Smooth muscle cell (in vitro differentiated cells): ENCODE measurements around the gene FSTL1. TPM values are rescaled to one million over a fixed set of nuclear protein-coding genes. Genes with fewer than 3 reads are reported as not detected.

Experiments
- DNase-seq: peaks from one replicate; lab custom pipeline; 2025; ENCODE audit not compliant: unreplicated experiment; lab: John Stamatoyannopoulos, UW
- H2AFZ ChIP-seq: fragments of 200-600 bp; sonication (generic); 2 replicates; pipeline ENCODE4 v1.6.0; 2016; ENCODE audit warnings: antibody characterized with exemption, low read depth, mild to moderate bottlenecking
- H3F3A ChIP-seq: fragments of 200-600 bp; sonication (generic); 2 replicates; pipeline ENCODE4 v1.6.0; 2017; ENCODE audit warnings: antibody characterized with exemption, low read depth
- H3K27ac ChIP-seq: fragments of 200-600 bp; sonication (generic); 2 replicates; pipeline ENCODE4 v1.5.1; 2016; ENCODE audit warnings: low read depth, mild to moderate bottlenecking
- H3K27me3 ChIP-seq: fragments of 200-600 bp; sonication (generic); 2 replicates; pipeline ENCODE4 v1.6.1; 2016; ENCODE audit warnings: low read depth, mild to moderate bottlenecking
- H3K36me3 ChIP-seq: fragments of 200-600 bp; sonication (generic); 2 replicates; pipeline ENCODE4 v1.5.1; 2016; ENCODE audit warnings: low read depth
- H3K4me1 ChIP-seq: fragments of 200-600 bp; sonication (generic); 2 replicates; pipeline ENCODE4 v1.5.1; 2016; ENCODE audit warnings: low read depth
- H3K4me2 ChIP-seq: fragments of 200-600 bp; sonication (generic); 2 replicates; pipeline ENCODE4 v1.6.0; 2016; ENCODE audit warnings: mild to moderate bottlenecking
- H3K4me3 ChIP-seq: fragments of 200-600 bp; sonication (generic); 2 replicates; pipeline ENCODE4 v1.5.1; 2016; ENCODE audit warnings: mild to moderate bottlenecking
- H3K79me2 ChIP-seq: fragments of 200-600 bp; sonication (generic); 2 replicates; pipeline ENCODE4 v1.6.0; 2016; ENCODE audit warnings: low read depth, mild to moderate bottlenecking
- H3K9ac ChIP-seq: fragments of 200-600 bp; sonication (generic); 2 replicates; pipeline ENCODE4 v1.6.0; 2016; ENCODE audit warnings: low read depth
- H3K9me3 ChIP-seq: fragments of 200-600 bp; sonication (generic); replicated peaks from 2 replicates; pipeline ENCODE4 v1.5.1; 2016; ENCODE audit warnings: low read depth
- H4K20me1 ChIP-seq: fragments of 200-600 bp; sonication (generic); 2 replicates; pipeline ENCODE4 v1.6.0; 2016; ENCODE audit warnings: low read depth
- WGBS: methylation state at CpG from one replicate; pipeline ENCODE4 v1.1.7; 2016; ENCODE audit warnings: low lambda C conversion rate; 5-methylcytosine and 5-hydroxymethylcytosine counted together
- polyA plus RNA-seq: library from polyadenylated mRNA; unstranded; fragments of >200 nt; fragmentation: Nextera tagmentation; extraction: Ambion mirVana; gene quantifications from 2 replicates; pipeline ENCODE4 v1.2.1, GENCODE V29; 2016
- total RNA-seq: library from RNA; depleted of rRNA; stranded (reverse); fragments of >200 nt; gene quantifications from 2 replicates; pipeline ENCODE4 v1.2.3, GENCODE V29; 2014
- TF ChIP-seq, protein P1 (sequence below): fragments of 200-600 bp; sonication (generic); IDR thresholded peaks from 2 replicates; pipeline ENCODE4 v1.5.1; 2017; ENCODE audit warnings: borderline replicate concordance, mild to moderate bottlenecking, antibody characterized with exemption; ENCODE audit not compliant: insufficient read depth, poor library complexity, severe bottlenecking

The FSTL1 gene
- total and polyA plus RNA-seq, 2 experiments from 2014 or later, result 562 to 630 TPM

DNA sequence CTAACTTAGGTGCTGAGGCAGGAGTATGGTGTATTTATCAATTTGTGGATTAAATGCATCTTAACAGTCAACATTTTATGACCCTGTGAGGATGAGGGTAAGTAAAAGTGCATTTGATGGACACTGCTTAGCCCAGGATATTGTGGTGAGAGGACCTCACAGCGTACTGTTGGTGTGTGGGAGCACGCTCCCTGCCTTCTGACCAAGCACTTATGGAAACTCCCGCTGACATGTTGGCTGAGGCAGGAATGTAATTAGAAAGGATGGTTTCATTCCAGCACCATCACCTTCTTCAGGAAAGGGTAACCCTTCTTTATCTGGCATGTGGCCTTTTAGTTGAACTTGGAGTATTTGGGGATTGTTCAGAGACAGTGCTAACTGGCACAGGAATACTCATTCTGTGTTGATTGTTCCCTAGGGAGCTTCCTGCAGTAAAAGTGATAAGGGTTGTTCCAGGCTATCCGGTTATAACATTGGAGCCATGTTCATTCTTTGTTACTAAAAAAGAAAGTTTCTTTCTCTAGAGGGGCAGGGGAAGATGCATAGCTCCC, 11.7 kb upstream of the FSTL1 start:
- TF ChIP-seq, protein P1, sequence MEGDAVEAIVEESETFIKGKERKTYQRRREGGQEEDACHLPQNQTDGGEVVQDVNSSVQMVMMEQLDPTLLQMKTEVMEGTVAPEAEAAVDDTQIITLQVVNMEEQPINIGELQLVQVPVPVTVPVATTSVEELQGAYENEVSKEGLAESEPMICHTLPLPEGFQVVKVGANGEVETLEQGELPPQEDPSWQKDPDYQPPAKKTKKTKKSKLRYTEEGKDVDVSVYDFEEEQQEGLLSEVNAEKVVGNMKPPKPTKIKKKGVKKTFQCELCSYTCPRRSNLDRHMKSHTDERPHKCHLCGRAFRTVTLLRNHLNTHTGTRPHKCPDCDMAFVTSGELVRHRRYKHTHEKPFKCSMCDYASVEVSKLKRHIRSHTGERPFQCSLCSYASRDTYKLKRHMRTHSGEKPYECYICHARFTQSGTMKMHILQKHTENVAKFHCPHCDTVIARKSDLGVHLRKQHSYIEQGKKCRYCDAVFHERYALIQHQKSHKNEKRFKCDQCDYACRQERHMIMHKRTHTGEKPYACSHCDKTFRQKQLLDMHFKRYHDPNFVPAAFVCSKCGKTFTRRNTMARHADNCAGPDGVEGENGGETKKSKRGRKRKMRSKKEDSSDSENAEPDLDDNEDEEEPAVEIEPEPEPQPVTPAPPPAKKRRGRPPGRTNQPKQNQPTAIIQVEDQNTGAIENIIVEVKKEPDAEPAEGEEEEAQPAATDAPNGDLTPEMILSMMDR, result no peak
- 78% methylated on average over 4 of the region's 4 CpGs for WGBS

DNA sequence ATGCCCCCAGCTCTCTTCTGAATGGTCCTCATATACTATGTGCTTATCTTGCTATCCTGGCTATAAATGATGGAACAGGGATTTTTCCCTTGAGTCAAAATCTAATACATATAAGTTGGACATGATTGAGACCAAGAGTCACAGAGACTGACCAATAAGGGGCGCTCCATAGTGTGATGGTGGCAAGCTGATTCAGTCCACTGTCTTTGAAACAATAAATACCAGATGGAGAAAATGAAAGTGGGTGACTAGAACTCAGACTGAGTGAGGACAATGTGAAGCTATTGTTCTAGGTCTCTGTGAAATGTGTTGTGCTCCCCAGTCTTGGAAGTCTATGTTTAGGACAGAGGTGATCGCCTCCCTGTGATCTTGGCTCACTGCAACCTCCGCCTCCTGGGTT, 10.6 kb upstream of the FSTL1 start:
- Histone ChIP-seq H3K4me2 (peak overlapping the region; percentile 4), H3K27me3 (no peaks in the 10 kb centered on the region), H3K36me3 (no peaks in the 10 kb centered on the region), H3K4me1 (peaks cover 7% of the 10 kb centered on the region), H2AFZ (peak overlapping the region; percentile 30), H3K27ac (no peak overlapping the region), H3K79me2 (no peaks in the 10 kb centered on the region), H3K9ac (no peak overlapping the region), H4K20me1 (no peaks in the 10 kb centered on the region), H3K9me3 (no peaks in the 10 kb centered on the region), H3K4me3 (no peak overlapping the region), H3F3A (no peaks in the 10 kb centered on the region)
- TF ChIP-seq, protein P1, result no peak
- DNase-seq, result no peak
- WGBS, result 76% methylated on average over 3 of the region's 3 CpGs

More for the DNA sequence above, 11.7 kb upstream of the FSTL1 start:
- Histone ChIP-seq H3K4me2 (no peak overlapping the region), H3F3A (no peaks in the 10 kb centered on the region), H4K20me1 (no peaks in the 10 kb centered on the region), H2AFZ (no peak overlapping the region), H3K4me3 (no peak overlapping the region), H3K9me3 (no peaks in the 10 kb centered on the region), H3K4me1 (peaks cover 7% of the 10 kb centered on the region), H3K79me2 (no peaks in the 10 kb centered on the region), H3K36me3 (no peaks in the 10 kb centered on the region), H3K27ac (no peak overlapping the region), H3K27me3 (no peaks in the 10 kb centered on the region), H3K9ac (no peak overlapping the region)
- no peak for DNase-seq

DNA sequence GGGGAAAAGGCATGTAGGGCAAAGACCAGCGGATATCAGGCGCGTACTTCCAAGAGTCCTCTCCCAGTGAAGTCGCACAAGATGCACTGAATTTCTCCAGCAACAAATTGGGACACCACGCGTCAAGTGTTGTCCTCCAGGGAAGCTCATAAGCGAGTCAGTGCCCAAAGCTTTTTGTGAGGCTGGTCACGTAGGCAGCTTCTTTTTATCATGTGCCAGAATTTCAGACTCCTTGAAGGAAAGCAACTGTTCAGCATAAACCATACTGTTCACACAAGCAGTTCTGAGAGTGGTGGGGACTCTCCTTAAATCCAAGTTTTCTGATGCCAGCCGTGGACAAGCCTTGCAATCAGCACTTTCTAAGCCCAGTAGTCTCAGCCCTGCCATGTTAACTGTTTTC, 10.1 kb upstream of the FSTL1 start:
- Histone ChIP-seq H3K36me3 (no peaks in the 10 kb centered on the region), H2AFZ (peak overlapping the region; percentile 5), H3K27me3 (no peaks in the 10 kb centered on the region), H4K20me1 (no peaks in the 10 kb centered on the region), H3K9ac (no peak overlapping the region), H3K79me2 (no peaks in the 10 kb centered on the region), H3K4me2 (peak overlapping the region; percentile 4), H3F3A (no peaks in the 10 kb centered on the region), H3K4me3 (no peak overlapping the region), H3K4me1 (peaks cover 7% of the 10 kb centered on the region), H3K27ac (peak overlapping the region; percentile 14), H3K9me3 (no peaks in the 10 kb centered on the region)
- WGBS, result 39% methylated on average over 9 of the region's 9 CpGs
- no peak for DNase-seq
- TF ChIP-seq, protein P1, result no peak

DNA sequence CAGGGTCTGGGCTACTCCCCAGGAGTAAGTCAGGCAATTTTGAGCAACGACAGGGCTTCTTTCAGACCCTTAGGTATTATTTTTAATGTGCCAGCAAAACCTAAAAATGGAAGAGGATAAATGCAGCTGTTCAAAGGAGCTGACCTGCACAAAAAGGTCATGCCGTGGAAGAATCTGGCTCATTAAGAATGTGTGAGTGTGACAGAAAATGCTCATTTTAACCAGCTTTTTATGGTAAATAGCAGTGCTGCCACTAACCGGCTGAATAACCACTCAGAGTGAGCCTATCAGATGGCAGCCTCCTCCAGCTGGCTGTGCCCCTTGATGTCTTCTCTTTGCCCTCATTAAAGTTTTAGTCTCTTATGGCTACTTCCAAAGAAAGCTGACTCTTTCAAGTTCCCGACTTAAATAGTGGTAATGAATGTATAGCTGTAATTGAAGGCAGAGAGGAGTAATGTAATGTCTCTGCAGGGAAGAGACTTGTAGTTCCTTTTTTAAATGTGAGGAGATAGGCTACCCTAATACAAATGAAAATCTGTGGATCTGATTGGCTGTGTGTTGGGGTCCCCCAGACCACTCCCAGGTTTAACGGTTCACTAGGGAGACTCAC, 9.5 kb upstream of the FSTL1 start:
- Histone ChIP-seq H3K27ac (peak overlapping the region; percentile 14), H3K79me2 (no peaks in the 10 kb centered on the region), H2AFZ (no peak overlapping the region), H4K20me1 (no peaks in the 10 kb centered on the region), H3K36me3 (no peaks in the 10 kb centered on the region), H3K4me2 (peak overlapping the region; percentile 4), H3K4me3 (no peak overlapping the region), H3K9me3 (no peaks in the 10 kb centered on the region), H3K4me1 (peaks cover 7% of the 10 kb centered on the region), H3K9ac (no peak overlapping the region), H3F3A (no peaks in the 10 kb centered on the region), H3K27me3 (no peaks in the 10 kb centered on the region)
- 47% methylated on average over 5 of the region's 5 CpGs for WGBS
- TF ChIP-seq, protein P1, result no peak
- DNase-seq, result no peak
